ENCODE data around the gene CNOT11.
"Not testable (repeated sequence)": the region's sequence is repeated elsewhere in the genome, so short reads cannot be mapped to it uniquely, and the experiment has no call there.

Gene CNOT11

GRCh38 chr2:101252408-101253012 is at the start of gene CNOT11:
Gene CNOT11, plus strand, starts transcription at chr2:101252886. Its CDS starts 79 bp downstream, at chr2:101252965.
- peak; percentile 98 for DNase-seq

GRCh38 chr2:101204400-101205115 is 48.1 kb upstream of the CNOT11 start:
- no peak for DNase-seq

- DNase-seq, result peak; percentile 34
These were observed 46.9 kb upstream of the CNOT11 start for GRCh38 chr2:101205521-101206479.

GRCh38 chr2:101208830-101209229 is 43.9 kb upstream of the CNOT11 start:
- DNase-seq, result no peak

- DNase-seq, result no peak
These were observed 33.4 kb upstream of the CNOT11 start for GRCh38 chr2:101219246-101219645.

- not testable (repeated sequence) for DNase-seq
These were observed 32.6 kb upstream of the CNOT11 start for GRCh38 chr2:101220091-101220490.

GRCh38 chr2:101223814-101224231 is 28.9 kb upstream of the CNOT11 start:
- DNase-seq, result peak; percentile 51

GRCh38 chr2:101230541-101231001 is 22.1 kb upstream of the CNOT11 start:
- no peak for DNase-seq

GRCh38 chr2:101231240-101231639 is 21.4 kb upstream of the CNOT11 start:
- no peak for DNase-seq

- DNase-seq, result no peak
These were observed 20.6 kb upstream of the CNOT11 start for GRCh38 chr2:101231937-101232730.

- DNase-seq, result no peak
These were observed 19.9 kb upstream of the CNOT11 start for GRCh38 chr2:101232770-101233169.

GRCh38 chr2:101234169-101234938 is 18.3 kb upstream of the CNOT11 start:
- no peak for DNase-seq

GRCh38 chr2:101235956-101236355 is 16.7 kb upstream of the CNOT11 start:
- DNase-seq, result not testable (repeated sequence)

GRCh38 chr2:101237944-101238343 is 14.7 kb upstream of the CNOT11 start:
- DNase-seq, result not testable (repeated sequence)

- DNase-seq, result no peak
These were observed 13.5 kb upstream of the CNOT11 start for GRCh38 chr2:101238930-101239759.

- not testable (repeated sequence) for DNase-seq
These were observed 12.9 kb upstream of the CNOT11 start for GRCh38 chr2:101239760-101240118.

GRCh38 chr2:101240694-101241093 is 12.0 kb upstream of the CNOT11 start:
- not testable (repeated sequence) for DNase-seq

- DNase-seq, result no peak
These were observed 11.5 kb upstream of the CNOT11 start for GRCh38 chr2:101241158-101241557.

GRCh38 chr2:101244373-101244772 is 8.3 kb upstream of the CNOT11 start:
- not testable (repeated sequence) for DNase-seq

GRCh38 chr2:101244899-101245298 is 7.8 kb upstream of the CNOT11 start:
- not testable (repeated sequence) for DNase-seq

- DNase-seq, result not testable (repeated sequence)
These were observed 7.2 kb upstream of the CNOT11 start for GRCh38 chr2:101245468-101245867.

All from activated CD4-positive, CD25-positive, alpha-beta regulatory T cell treated with anti-CD3 and anti-CD28 coated beads, Interleukin-2, amount 50 U/mL, for 72 hours (primary cell).